Fibroblast of lung (primary cell): Measurements from ENCODE around the gene EEF2K.

Source experiments
- CTCF ChIP-seq, 2 donors: IDR thresholded peaks in 1 of 2; conservative IDR thresholded peaks in 1 of 2; 1 replicate in 1 of 2; 2 replicates in 1 of 2; pipeline ENCODE4 v1.5.1; 2011 to 2012; ENCODE audit warnings: low read length in 2 of 2, control low read depth in 1 of 2, inconsistent platforms in 1 of 2, low read depth in 1 of 2, mild to moderate bottlenecking in 1 of 2
- EZH2 ChIP-seq: IDR thresholded peaks from 2 replicates; pipeline ENCODE4 v1.5.1; 2012; ENCODE audit warnings: low read length, control low read depth, mild to moderate bottlenecking; ENCODE audit errors: missing control alignments

GRCh38 chr16:22165508-22166285 lies 40.4 kb upstream of the EEF2K start:
- TF ChIP-seq CTCF (conservative IDR thresholded peaks at IDR 0.05 in 1 of 2, IDR thresholded peaks at IDR 0.05 in 1 of 2; ENCODE audit: low read depth in 1 of 2, low read length in 2 of 2) (no peak), EZH2 (no peak)
